ENCODE data around the gene TNFRSF19.

- TF ChIP-seq EZH2 (IDR thresholded peaks at IDR 0.05) = no peak
- TF ChIP-seq POLR2AphosphoS5 (IDR thresholded peaks at IDR 0.05; ENCODE audit: borderline replicate concordance, low read depth, low read length) = no peak
Observed at GRCh38 chr13:23628250-23628649, 58.0 kb downstream of the TNFRSF19 start.
